Suprapubic skin (tissue), 4 donors: ENCODE data around the gene AKT1.

Experiments used
- CTCF ChIP-seq, 2 donors: fragments of 200-600 bp in 1 of 2; fragments of 450-650 bp in 1 of 2; sonication (generic) in 1 of 2; IDR thresholded peaks; one replicate each; pipeline ENCODE4 v1.5.1; 2016 to 2019; ENCODE audit warnings: antibody characterized with exemption in 2 of 2, mild to moderate bottlenecking in 1 of 2, moderate library complexity in 1 of 2
- POLR2A ChIP-seq, 2 donors: fragments of 450-650 bp; IDR thresholded peaks; one replicate each; pipeline ENCODE4 v1.6.1; 2017; ENCODE audit warnings: antibody characterized with exemption in 2 of 2, mild to moderate bottlenecking in 2 of 2, moderate library complexity in 2 of 2
- POLR2AphosphoS5 ChIP-seq, 3 donors: sonication (generic); formaldehyde crosslinking; IDR thresholded peaks; one replicate each; pipeline ENCODE4 v1.6.1; 2017; ENCODE audit warnings: antibody characterized with exemption in 3 of 3

GRCh38 chr14:104749111-104749649 is 46.4 kb downstream of the AKT1 start:
- TF ChIP-seq CTCF (IDR thresholded peaks at IDR 0.05) (no peak), POLR2AphosphoS5 (IDR thresholded peaks at IDR 0.05) (no peak), POLR2A (IDR thresholded peaks at IDR 0.05) (no peak)
